Head of caudate nucleus (tissue), 42 donors: ENCODE results near the gene ZNF729.
"Not testable (repeated sequence)": the region's sequence is repeated elsewhere in the genome, so short reads cannot be mapped to it uniquely, and the experiment has no call there.

Experiments used
- DNase-seq, 42 donors: peaks; one replicate each; pipeline versions ENCODE4 v3.0.0 to v3.0.0-alpha.2; 2020 to 2021; ENCODE audit warnings: mixed read lengths in 7 of 42
- intact Hi-C: fragments of 100-400 bp; cut with DNase I; formaldehyde crosslinking; loops from one replicate; pipeline ENCODE4 v1.15.0; 2022

ZNF729 gene

DNA sequence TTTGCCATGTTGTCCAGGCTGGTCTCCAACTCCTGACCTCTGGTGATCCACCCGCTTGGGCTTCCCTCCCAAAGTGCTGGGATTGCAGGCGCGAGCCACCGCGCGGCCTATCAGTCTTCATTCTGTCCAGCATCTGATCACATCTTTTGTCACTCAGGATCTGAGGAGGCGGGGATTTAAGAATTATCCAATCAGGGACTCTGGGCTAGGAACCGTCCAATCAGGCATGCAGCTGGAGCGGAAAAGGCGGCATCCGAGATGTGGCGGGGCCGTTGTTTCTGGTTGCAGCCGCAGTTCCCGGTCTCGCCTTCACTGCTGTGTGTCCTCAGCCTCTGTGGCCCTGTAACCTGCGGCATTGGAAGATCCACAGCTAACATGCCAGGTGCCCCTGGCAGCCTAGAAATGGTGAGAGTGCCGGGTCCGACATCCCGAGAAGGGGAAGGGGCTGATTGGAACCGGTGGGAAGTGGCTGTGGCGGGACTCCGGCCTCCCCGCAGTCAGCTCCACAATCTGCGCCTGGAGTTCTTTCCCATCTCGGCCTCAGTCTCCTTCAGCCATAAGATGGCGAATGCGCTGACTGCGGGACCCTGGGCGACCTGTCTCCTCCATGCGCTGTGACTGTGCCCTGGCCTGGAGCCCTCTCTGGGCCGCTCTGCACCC, at the start of gene ZNF729:
ZNF729 (plus strand) TSS at position 291 of the 660 bp plus-strand sequence; CDS start at position 376, 85 bp downstream.
- intact Hi-C loops = no loop called here
- peak in 23 of 42 donors; percentile 4 to 63 (median 17) for DNase-seq

- no peak for DNase-seq
- intact Hi-C loops = no loop called here
These were observed 29.4 kb upstream of the ZNF729 start for GRCh38 chr19:22256856-22257255.

GRCh38 chr19:22257381-22257780, 28.9 kb upstream of the ZNF729 start:
- intact Hi-C loops = no loop called here
- no peak for DNase-seq

GRCh38 chr19:22257916-22258315, 28.3 kb upstream of the ZNF729 start:
- intact Hi-C loops = no loop called here
- no peak for DNase-seq

DNA sequence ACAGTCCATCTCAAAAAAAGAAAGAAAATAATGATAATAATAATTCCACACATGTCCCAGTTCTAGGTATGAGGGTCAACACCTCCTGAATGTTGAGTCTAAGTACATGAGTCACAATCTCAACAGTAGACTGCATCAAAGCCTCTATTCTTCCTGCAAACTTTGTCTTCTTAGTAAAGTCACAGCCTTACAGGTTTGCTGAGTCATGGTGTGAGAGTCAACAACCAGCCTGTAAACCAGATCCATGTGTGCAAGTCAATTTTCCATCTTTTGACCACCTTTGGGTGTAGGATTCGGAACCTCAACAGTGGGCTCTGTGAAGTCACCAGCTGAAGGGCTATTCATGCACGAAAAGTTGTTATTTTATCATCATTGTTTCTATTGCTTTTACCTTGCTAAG, 25.7 kb upstream of the ZNF729 start:
- intact Hi-C loops = no loop called here
- no peak for DNase-seq

GRCh38 chr19:22261596-22261995, 24.6 kb upstream of the ZNF729 start:
- DNase-seq = no peak
- intact Hi-C loops = no loop called here

DNA sequence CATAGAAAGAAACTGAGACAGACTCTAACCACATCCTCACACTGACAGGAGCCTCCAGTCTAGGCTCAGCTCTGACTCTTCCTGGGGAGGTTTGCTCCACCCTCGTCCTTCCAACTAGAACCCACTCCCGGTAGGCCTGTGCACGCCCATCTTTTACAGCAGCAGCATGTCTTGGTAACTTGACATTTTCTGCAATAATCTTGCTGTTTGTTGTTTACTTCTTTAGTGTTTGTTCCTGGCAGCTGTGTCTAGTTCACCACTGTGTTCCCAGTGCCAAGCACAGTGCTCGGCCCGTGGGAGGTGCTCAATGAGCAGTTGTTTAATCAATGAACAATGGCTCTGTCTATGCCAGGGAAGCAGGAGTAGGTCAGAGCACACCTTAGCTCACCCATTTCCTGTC, 23.1 kb upstream of the ZNF729 start:
- intact Hi-C loops = no loop called here
- no peak for DNase-seq

DNA sequence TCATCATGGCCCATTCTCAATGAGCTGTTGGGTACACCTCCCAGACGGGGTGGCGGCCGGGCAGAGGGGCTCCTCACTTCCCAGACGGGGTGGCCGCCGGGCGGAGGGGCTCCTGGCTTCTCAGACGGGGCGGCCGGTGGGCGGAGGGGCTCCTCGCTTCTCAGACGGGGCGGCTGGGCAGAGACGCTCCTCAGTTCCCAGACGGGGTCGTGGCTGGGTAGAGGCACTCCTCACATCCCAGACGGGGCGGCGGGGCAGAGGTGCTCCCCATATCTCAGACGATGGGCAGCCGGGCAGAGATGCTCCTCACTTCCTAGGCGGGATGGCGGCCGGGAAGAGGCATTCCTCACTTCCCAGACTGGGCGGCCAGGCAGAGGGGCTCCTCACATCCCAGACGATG, 35.3 kb downstream of the ZNF729 start:
- intact Hi-C loops = not testable (repeated sequence)
- DNase-seq = peak in 1 of 42 donors; percentile 6

DNA sequence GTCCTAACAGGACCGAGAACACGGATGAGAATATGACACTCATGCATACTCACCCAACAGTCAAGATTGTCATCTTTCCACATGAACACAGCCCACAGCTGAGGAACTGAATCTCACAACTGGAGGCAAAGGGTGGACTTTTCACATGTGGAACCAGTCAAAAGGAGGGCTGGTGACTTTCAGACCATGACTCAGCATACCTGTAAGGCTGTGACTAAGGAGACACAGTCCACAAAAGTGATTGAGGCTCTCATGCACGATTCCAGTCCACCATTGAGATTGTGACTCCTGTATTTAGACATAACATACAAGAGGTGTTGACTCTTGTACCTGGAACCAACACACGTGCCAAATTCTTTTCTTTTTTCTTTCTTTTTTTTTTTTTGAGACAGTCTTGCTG, 40.0 kb downstream of the ZNF729 start:
- intact Hi-C loops = no loop called here
- DNase-seq = no peak

- DNase-seq = no peak
- intact Hi-C loops = no loop called here
These were observed 41.1 kb downstream of the ZNF729 start for GRCh38 chr19:22327321-22327720.

GRCh38 chr19:22331521-22331920, 45.3 kb downstream of the ZNF729 start:
- DNase-seq = no peak
- intact Hi-C loops = no loop called here

- no peak for DNase-seq
- intact Hi-C loops = no loop called here
These were observed 46.7 kb downstream of the ZNF729 start for GRCh38 chr19:22332924-22333323.

DNA sequence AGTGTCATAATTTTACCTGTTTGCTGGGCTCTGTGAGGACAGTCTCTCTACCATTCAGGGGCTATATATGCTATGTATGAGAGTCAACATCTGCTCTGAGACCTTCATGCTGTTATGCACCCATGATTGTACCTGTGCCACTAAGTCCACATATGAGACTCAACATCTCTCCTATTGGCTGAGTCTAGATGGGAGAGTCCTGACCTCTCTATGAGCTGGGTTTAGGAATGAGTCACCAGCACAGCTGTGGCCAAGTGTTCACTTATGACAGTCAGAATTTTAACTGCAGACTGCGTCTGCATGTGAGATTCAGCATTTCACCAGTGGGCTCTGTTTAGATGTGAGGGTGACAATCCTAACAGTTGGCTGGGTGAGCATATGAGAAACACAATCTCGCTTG, 49.5 kb downstream of the ZNF729 start:
- intact Hi-C loops = no loop called here
- no peak for DNase-seq

DNA sequence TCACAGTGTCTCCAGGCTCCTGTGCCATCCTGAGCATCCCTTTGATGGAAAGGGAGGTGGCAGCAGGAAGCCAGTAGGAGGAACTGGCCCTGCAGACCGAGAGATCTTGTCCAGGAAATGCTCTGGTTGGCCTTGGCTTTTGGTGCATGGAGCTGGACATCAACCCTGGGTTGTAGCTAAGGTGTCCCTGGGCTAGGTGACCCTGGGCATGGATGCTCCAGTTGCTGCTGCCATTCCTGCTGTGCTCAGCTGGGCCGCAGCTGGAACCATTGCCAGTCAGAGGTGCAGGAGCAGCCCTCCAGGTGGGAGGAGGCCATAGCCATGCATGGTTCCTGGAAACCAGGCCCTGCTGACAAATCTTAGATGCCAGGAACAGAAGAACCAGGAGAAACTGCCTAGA, 68.4 kb downstream of the ZNF729 start:
- intact Hi-C loops = no loop called here
- DNase-seq = no peak
